ENCODE data around the gene PPP6R1. TPM values are rescaled to one million over a fixed set of nuclear protein-coding genes. Genes with fewer than 3 reads are reported as not detected.

PPP6R1 gene
- total RNA-seq, 1 donor = 38.9 TPM

- TF ChIP-seq, protein P1, sequence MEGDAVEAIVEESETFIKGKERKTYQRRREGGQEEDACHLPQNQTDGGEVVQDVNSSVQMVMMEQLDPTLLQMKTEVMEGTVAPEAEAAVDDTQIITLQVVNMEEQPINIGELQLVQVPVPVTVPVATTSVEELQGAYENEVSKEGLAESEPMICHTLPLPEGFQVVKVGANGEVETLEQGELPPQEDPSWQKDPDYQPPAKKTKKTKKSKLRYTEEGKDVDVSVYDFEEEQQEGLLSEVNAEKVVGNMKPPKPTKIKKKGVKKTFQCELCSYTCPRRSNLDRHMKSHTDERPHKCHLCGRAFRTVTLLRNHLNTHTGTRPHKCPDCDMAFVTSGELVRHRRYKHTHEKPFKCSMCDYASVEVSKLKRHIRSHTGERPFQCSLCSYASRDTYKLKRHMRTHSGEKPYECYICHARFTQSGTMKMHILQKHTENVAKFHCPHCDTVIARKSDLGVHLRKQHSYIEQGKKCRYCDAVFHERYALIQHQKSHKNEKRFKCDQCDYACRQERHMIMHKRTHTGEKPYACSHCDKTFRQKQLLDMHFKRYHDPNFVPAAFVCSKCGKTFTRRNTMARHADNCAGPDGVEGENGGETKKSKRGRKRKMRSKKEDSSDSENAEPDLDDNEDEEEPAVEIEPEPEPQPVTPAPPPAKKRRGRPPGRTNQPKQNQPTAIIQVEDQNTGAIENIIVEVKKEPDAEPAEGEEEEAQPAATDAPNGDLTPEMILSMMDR (IDR thresholded peaks at IDR 0.05; ENCODE audit: insufficient read depth, low read depth, low read length) = no peak
- no peak for DNase-seq (ENCODE audit: low read depth)
- H3K4me3 ChIP-seq (ENCODE audit: low read depth, low read length) = no peak overlapping the region
Observed at GRCh38 chr19:55248704-55249103, 10.1 kb downstream of the PPP6R1 start.

DNA sequence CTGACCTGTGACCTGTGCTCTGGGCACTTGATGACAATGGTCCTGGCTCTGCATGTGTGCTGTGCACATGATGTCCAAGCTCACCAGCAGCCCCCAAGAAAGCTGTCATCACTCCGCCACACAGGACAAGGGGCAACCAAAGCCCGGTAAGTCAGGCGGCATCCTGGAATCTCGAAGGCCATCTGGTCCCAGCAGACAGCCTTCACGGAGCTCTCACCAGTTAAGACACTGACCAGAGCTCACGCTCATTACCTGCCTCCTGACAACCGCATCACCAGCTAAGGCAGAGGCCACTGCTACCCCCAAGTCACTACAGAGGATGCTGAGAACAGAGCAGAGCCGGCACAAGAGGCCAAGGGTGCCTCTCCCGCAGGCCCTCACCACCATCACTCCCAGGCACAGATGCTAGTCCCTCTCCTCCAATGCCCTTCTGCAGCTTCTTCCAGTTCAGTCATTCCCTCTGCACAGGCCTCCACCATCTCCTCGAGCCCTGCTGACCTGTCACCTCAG, 10.6 kb downstream of the PPP6R1 start:
- TF ChIP-seq, protein P1 (IDR thresholded peaks at IDR 0.05; ENCODE audit: insufficient read depth, low read depth, low read length) = no peak
- no peak for DNase-seq (ENCODE audit: low read depth)

GRCh38 chr19:55247621-55248099, 11.2 kb downstream of the PPP6R1 start:
- TF ChIP-seq, protein P1 (IDR thresholded peaks at IDR 0.05; ENCODE audit: insufficient read depth, low read depth, low read length) = no peak
- DNase-seq (ENCODE audit: low read depth) = peak; percentile 47
- H3K4me3 ChIP-seq (ENCODE audit: low read depth, low read length) = no peak overlapping the region

More for the DNA sequence above, 10.6 kb downstream of the PPP6R1 start:
- H3K4me3 ChIP-seq (ENCODE audit: low read depth, low read length) = no peak overlapping the region

- TF ChIP-seq, protein P1 (IDR thresholded peaks at IDR 0.05; ENCODE audit: insufficient read depth, low read depth, low read length) = no peak
Observed at GRCh38 chr19:55246462-55247451, 12.1 kb downstream of the PPP6R1 start.

DNA sequence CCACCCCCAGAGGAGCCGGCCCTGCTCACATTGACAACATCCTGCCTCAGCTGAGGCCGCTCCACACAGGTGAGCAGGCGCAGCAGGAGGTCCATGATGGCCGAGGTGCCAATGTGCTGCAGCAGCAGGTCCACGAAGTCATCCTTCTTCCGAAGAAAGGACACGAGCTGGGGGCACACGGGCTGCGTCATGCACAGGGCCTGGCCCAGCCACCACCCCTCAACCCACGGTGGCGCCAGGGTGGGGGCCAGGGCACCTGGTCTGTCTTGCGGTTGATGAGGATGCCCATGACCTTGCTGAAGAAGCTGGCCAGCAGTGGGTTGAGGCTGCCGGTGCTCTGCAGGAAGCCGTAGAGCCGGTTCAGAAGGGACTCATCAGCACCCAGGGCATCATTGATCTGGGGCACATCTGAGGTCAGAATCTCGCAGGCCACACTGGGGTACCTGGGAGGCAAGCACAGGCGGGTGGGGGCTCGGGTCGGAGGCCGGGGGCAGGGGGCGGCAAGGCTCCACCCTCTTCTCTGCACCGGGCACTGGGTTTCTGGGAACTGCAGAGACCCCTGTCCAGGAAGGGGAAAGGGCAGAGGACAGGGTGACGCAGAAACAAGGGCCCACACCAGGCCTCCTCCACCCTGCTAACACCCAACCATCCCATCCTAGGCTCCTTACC, 13.4 kb downstream of the PPP6R1 start:
- no peak for DNase-seq (ENCODE audit: low read depth)
- H3K4me3 ChIP-seq (ENCODE audit: low read depth, low read length) = no peak overlapping the region
- TF ChIP-seq, protein P1 (IDR thresholded peaks at IDR 0.05; ENCODE audit: insufficient read depth, low read depth, low read length) = no peak

More at GRCh38 chr19:55246462-55247451, 12.1 kb downstream of the PPP6R1 start:
- no peak overlapping the region for H3K4me3 ChIP-seq (ENCODE audit: low read depth, low read length)
- DNase-seq (ENCODE audit: low read depth) = no peak

GRCh38 chr19:55244004-55244680, 14.7 kb downstream of the PPP6R1 start:
- DNase-seq (ENCODE audit: low read depth) = no peak
- H3K4me3 ChIP-seq (ENCODE audit: low read depth, low read length) = no peak overlapping the region
- TF ChIP-seq, protein P1 (IDR thresholded peaks at IDR 0.05; ENCODE audit: insufficient read depth, low read depth, low read length) = no peak

Measured in fibroblast of villous mesenchyme (primary cell).